Fibroblast of pulmonary artery (primary cell): ENCODE results near the gene PODN.

Source experiments
- DNase-seq: peaks from one replicate; pipeline ENCODE4 v3.0.0-alpha.2; 2010; ENCODE audit warnings: low read depth
- H3K4me3 ChIP-seq: replicated peaks from 2 replicates; pipeline ENCODE4 v1.5.1; 2011; ENCODE audit warnings: low read depth, mild to moderate bottlenecking, control low read depth, low read length, moderate library complexity
- TF ChIP-seq, protein P1 (sequence below): IDR thresholded peaks from 2 replicates; pipeline ENCODE4 v1.5.1; 2011; ENCODE audit warnings: mild to moderate bottlenecking, control low read depth, low read length, inconsistent platforms; ENCODE audit errors: missing control alignments

The PODN gene

DNA sequence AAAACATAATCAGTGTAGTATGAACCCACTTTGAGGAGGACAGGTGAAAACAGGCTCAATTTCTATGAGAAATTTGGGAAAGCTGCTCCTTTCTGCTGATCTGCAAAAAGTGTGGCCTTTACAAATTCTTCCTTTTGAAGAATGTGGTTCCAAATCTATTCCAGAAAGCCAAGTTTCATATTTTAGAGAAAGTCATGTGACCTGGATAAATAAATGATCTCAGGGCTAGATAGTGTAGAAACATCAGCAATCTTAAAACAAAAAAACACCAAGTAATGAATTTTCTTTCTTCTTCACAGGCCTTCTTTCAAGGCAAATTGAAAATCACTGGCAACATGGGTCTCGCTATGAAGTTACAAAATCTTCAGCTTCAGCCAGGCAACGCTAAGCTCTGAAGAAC lies 11.7 kb upstream of the PODN start:
- TF ChIP-seq, protein P1, sequence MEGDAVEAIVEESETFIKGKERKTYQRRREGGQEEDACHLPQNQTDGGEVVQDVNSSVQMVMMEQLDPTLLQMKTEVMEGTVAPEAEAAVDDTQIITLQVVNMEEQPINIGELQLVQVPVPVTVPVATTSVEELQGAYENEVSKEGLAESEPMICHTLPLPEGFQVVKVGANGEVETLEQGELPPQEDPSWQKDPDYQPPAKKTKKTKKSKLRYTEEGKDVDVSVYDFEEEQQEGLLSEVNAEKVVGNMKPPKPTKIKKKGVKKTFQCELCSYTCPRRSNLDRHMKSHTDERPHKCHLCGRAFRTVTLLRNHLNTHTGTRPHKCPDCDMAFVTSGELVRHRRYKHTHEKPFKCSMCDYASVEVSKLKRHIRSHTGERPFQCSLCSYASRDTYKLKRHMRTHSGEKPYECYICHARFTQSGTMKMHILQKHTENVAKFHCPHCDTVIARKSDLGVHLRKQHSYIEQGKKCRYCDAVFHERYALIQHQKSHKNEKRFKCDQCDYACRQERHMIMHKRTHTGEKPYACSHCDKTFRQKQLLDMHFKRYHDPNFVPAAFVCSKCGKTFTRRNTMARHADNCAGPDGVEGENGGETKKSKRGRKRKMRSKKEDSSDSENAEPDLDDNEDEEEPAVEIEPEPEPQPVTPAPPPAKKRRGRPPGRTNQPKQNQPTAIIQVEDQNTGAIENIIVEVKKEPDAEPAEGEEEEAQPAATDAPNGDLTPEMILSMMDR, result no peak
- H3K4me3 ChIP-seq, result no peak overlapping the region
- no peak for DNase-seq

DNA sequence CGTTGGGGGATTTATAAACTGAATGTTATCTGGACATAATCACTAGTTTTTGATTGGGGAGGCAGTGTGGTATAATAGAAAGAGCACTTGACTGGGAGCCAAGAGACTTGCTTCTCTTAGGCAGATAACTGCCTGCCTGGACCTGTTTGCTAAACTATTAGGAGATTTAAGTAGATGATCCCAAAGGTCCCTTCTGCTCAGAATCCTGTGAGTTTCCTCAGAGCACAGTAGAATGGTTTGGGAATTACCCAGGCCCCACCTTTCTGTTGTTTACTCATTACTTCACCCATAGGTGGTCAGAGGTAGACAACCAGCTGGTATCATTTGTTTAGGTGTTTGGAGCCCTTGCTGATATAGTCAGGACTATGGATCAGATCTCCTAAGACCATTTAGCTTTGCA lies 10.3 kb upstream of the PODN start:
- no peak overlapping the region for H3K4me3 ChIP-seq
- DNase-seq, result no peak
- TF ChIP-seq, protein P1, result no peak

DNA sequence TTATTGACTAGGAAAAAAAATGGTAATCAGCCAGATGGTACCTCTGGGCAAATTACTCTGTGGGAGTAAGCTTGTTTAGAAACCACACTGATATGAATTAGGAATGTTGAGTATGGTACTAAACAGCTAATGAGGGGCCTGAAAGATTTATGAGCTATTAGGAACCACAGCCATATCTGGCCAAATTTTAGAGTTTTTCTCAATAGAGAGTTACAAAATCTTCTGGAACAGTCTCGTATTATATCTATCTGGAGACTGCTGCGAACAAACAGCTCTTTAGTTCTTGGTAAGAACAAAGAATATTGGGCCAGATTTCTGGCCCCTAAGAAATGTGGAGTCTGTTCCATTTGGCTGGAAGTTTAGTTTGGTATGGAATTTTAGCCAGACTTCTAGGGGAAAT lies 4.9 kb upstream of the PODN start:
- H3K4me3 ChIP-seq, result no peak overlapping the region
- peak; percentile 16 for DNase-seq
- TF ChIP-seq, protein P1, result no peak

DNA sequence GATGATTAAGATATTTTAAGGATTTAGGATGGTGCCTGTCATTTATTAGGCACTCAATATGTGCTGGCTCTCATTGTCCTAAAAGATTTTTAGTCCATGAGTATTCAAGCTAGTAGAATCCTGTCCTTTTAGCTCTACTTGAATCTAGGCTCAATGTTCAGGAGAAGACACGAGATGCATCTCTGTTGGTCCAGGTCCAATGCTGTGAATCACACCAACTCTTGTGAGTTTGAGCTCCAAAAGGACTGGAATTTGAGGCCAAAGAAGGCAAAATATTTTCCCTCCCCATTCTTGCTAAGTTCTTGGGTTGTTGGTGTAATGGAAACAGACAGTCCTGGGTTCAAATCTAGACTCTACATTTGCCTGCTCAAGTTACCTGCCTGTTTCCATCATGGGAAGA lies 1.4 kb upstream of the PODN start:
- no peak overlapping the region for H3K4me3 ChIP-seq
- DNase-seq, result peak; percentile 62

DNA sequence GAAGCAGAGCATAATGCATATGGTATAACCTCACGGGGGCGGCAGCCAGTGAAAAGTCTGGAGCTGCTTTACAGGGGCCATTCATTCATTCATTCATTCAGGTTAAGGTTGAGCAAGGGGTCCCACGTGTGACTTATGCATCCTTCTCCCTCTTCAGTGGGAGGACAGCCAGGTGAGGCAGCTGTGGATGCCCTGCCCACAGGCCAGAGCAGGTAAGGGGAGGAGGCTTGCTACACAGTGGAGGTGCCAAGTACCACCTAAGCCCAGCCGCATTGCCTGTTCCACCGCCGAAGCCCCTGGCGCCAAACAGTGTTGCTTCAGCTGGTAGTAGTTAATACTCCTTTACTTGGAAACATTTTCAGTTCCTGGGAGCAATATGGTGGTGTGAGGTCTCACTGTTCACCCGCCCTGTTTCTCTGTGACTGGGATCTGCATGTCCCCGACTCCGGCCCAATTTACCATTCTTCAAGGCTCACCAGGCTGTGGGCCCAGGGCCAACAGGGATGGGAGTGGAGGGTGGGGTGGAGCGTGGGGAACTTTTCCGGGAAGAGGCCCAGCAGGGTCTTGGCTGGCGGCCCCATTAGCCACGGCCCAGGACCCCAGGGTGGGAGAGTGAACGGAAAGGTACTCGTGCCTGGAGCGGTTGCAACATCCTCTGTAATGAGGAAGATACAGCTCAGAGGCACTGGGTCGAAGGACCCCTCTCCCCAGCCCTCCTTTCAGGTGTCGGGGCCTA lies 722 bp upstream of the PODN start:
- TF ChIP-seq, protein P1, result no peak
- H3K4me3 ChIP-seq, result peak overlapping the region; percentile 64
- peak; percentile 34 for DNase-seq

More for the DNA sequence above, 1.4 kb upstream of the PODN start:
- TF ChIP-seq, protein P1, result no peak

DNA sequence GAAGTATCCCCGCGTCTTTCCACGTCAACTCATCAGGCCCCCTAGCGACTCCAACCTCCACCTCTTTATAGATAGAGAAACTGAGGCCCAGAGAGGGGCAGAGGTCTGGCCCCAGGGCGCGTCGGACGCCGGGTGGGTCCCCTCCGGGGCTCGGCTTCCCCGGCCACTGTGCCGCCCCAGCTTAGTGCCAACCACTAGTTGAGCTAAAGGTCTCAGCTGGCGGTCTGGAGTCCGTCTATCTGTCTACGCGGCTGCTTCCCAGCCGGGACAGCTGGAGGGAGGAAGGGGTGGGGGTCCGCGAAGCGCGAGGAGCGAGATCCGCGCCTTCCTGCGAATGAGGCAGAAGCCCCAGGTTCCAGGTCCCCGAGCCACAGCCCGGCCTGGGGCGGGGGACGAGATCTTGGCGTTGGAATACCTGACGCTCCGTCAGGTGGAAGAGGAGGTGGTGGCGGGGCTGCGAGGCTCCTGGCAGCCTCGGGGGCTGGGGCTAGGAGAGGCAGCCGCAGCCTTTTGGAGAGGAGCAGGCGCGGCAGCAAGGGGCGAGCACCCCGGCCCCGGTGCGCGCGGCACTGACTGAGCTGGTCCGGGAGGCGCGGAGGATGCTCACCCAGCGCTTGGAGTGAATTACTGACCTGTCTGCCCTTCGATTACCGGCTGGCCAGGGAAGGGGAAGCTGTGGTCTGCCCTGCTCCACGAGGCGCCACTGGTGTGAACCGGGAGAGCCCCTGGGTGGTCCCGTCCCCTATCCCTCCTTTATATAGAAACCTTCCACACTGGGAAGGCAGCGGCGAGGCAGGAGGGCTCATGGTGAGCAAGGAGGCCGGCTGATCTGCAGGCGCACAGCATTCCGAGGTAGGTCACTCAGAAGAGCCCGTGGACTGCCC lies 937 bp downstream of the PODN start:
- peak overlapping the region; percentile 64 for H3K4me3 ChIP-seq
- TF ChIP-seq, protein P1, result no peak
- DNase-seq, result no peak
